ENCODE measurements around the gene ARNT2. TPM values are rescaled to one million over a fixed set of nuclear protein-coding genes. Genes with fewer than 3 reads are reported as not detected.

The ARNT2 gene
- total RNA-seq, 1 donor from 2014 or later = 35.7 TPM

DNA sequence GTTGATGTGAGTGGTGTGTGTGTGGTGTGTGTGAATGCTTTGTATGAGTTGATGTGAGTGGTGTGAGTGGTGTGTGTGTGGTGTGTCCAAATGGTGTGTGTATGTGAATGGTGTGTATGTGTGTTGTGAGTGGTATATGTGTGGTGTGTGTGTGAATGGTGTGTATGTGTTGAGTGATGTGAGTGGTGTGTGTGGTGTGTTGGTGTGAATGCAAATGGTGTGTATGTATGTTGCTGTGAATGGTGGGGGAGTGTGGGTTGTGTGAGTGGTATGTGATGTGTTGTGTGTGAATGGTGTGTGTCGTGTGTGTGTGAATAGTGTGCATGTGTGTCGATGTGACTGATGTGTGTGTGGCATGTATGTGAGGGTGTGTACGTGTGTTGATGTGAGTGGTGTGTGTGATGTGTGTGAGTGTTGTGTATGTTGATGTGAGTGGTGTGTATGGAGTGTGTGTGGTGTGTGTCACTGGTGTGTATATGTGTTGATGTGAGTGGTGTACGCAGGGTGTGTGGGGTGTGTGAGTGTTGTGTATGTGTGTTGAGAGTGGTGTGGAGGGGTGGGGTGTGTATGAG lies 40.6 kb downstream of the ARNT2 start:
- DNase-seq = no peak
- no peak overlapping the region for H3K4me3 Mint-ChIP-seq (ENCODE audit: unreplicated experiment)
- no peak overlapping the region for H3K27ac Mint-ChIP-seq (ENCODE audit: unreplicated experiment)
- H3K36me3 Mint-ChIP-seq (ENCODE audit: unreplicated experiment) = no peaks in the 10 kb centered on the region
- TF ChIP-seq, protein P1, sequence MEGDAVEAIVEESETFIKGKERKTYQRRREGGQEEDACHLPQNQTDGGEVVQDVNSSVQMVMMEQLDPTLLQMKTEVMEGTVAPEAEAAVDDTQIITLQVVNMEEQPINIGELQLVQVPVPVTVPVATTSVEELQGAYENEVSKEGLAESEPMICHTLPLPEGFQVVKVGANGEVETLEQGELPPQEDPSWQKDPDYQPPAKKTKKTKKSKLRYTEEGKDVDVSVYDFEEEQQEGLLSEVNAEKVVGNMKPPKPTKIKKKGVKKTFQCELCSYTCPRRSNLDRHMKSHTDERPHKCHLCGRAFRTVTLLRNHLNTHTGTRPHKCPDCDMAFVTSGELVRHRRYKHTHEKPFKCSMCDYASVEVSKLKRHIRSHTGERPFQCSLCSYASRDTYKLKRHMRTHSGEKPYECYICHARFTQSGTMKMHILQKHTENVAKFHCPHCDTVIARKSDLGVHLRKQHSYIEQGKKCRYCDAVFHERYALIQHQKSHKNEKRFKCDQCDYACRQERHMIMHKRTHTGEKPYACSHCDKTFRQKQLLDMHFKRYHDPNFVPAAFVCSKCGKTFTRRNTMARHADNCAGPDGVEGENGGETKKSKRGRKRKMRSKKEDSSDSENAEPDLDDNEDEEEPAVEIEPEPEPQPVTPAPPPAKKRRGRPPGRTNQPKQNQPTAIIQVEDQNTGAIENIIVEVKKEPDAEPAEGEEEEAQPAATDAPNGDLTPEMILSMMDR (IDR thresholded peaks at IDR 0.05; ENCODE audit: partially characterized antibody, unreplicated experiment) = no peak
- H3K9me3 Mint-ChIP-seq (ENCODE audit: unreplicated experiment) = no peaks in the 10 kb centered on the region
- H3K27me3 Mint-ChIP-seq (ENCODE audit: unreplicated experiment) = peaks cover 2% of the 10 kb centered on the region
- peaks cover 12% of the 10 kb centered on the region for H3K4me1 Mint-ChIP-seq (ENCODE audit: low read depth, unreplicated experiment)

DNA sequence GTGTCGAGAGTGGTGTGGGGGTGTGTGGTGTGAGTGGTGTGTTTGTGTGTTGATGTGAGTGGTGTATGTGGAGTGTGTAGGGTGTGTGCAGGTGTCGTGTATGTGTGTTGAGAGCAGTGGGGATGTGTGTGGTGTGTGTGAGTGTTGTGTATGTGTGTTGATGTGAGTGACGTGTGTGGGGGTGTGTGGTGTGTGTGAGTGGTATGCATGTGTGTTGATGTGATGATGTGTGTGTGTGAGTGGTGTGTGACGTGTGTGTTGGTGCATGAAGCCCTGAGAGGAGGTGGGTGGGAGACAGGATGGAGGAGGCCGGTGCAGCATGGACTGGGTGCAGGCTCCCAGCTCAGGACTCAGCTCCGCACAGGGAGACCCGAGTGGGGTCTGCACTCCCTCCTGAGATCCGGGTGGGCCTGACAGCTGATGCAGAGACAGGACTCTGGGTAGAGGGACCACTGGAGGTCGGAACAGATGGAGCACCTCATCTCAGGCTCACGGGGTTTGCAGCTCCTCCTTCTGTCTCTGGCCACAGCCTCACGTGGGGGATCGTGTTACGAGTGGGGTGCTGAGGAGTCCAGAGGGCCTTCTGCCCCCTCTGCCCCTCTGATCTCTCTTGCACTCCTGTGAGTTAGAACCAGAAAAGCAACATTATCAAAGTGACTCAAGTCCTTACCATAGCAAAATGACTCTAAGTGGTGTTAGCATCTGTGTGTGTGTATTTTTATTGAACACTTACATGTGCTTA lies 41.3 kb downstream of the ARNT2 start:
- H3K27ac Mint-ChIP-seq (ENCODE audit: unreplicated experiment) = no peak overlapping the region
- peaks cover 12% of the 10 kb centered on the region for H3K4me1 Mint-ChIP-seq (ENCODE audit: low read depth, unreplicated experiment)
- H3K27me3 Mint-ChIP-seq (ENCODE audit: unreplicated experiment) = no peaks in the 10 kb centered on the region
- no peaks in the 10 kb centered on the region for H3K9me3 Mint-ChIP-seq (ENCODE audit: unreplicated experiment)
- no peaks in the 10 kb centered on the region for H3K36me3 Mint-ChIP-seq (ENCODE audit: unreplicated experiment)
- H3K4me3 Mint-ChIP-seq (ENCODE audit: unreplicated experiment) = no peak overlapping the region
- DNase-seq = peak; percentile 36
- TF ChIP-seq, protein P1 (IDR thresholded peaks at IDR 0.05; ENCODE audit: partially characterized antibody, unreplicated experiment) = no peak

GRCh38 chr15:80447077-80447476 lies 42.9 kb downstream of the ARNT2 start:
- peaks cover 3% of the 10 kb centered on the region for H3K27me3 Mint-ChIP-seq (ENCODE audit: unreplicated experiment)
- H3K4me3 Mint-ChIP-seq (ENCODE audit: unreplicated experiment) = no peak overlapping the region
- no peak overlapping the region for H3K27ac Mint-ChIP-seq (ENCODE audit: unreplicated experiment)
- TF ChIP-seq, protein P1 (IDR thresholded peaks at IDR 0.05; ENCODE audit: partially characterized antibody, unreplicated experiment) = no peak
- H3K4me1 Mint-ChIP-seq (ENCODE audit: low read depth, unreplicated experiment) = peaks cover 3% of the 10 kb centered on the region
- H3K9me3 Mint-ChIP-seq (ENCODE audit: unreplicated experiment) = no peaks in the 10 kb centered on the region
- DNase-seq = no peak
- peaks cover 5% of the 10 kb centered on the region for H3K36me3 Mint-ChIP-seq (ENCODE audit: unreplicated experiment)

DNA sequence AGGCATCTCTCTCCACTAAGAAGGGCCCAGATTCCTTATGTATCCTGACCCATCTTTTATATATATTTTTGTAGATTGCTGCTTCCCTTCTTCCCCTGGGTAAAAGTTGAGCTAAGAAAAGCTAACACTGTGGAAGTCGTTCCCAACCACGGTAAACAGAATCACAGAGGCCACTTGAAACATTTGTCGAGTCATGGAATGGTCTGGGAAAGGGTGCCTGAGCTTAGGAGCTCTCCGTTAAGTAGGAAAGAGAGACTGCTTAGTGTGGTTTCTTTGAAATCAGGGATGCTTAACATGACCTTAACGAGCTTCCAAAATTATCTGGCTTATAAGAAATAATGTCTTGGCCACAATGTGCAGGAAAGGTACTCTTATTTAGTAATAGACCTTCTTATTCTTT lies 45.6 kb downstream of the ARNT2 start:
- no peak for DNase-seq
- Mint-ChIP-seq H3K9me3 (ENCODE audit: unreplicated experiment) (no peaks in the 10 kb centered on the region), H3K4me3 (ENCODE audit: unreplicated experiment) (no peak overlapping the region), H3K36me3 (ENCODE audit: unreplicated experiment) (peaks cover 5% of the 10 kb centered on the region), H3K27ac (ENCODE audit: unreplicated experiment) (no peak overlapping the region), H3K27me3 (ENCODE audit: unreplicated experiment) (peaks cover 3% of the 10 kb centered on the region), H3K4me1 (ENCODE audit: low read depth, unreplicated experiment) (peaks cover 2% of the 10 kb centered on the region)
- TF ChIP-seq, protein P1 (IDR thresholded peaks at IDR 0.05; ENCODE audit: partially characterized antibody, unreplicated experiment) = no peak

- H3K4me3 Mint-ChIP-seq (ENCODE audit: unreplicated experiment) = no peak overlapping the region
- no peak overlapping the region for H3K27ac Mint-ChIP-seq (ENCODE audit: unreplicated experiment)
- TF ChIP-seq, protein P1 (IDR thresholded peaks at IDR 0.05; ENCODE audit: partially characterized antibody, unreplicated experiment) = no peak
- H3K27me3 Mint-ChIP-seq (ENCODE audit: unreplicated experiment) = peaks cover 6% of the 10 kb centered on the region
- peaks cover 2% of the 10 kb centered on the region for H3K4me1 Mint-ChIP-seq (ENCODE audit: low read depth, unreplicated experiment)
- H3K9me3 Mint-ChIP-seq (ENCODE audit: unreplicated experiment) = no peaks in the 10 kb centered on the region
- no peak for DNase-seq
- peaks cover 5% of the 10 kb centered on the region for H3K36me3 Mint-ChIP-seq (ENCODE audit: unreplicated experiment)
These were observed 46.7 kb downstream of the ARNT2 start for GRCh38 chr15:80450811-80451321.
